C4-2B (cell line): ENCODE results near the gene STT3A.

Experiments
- ZFX ChIP-seq: fragments of 450-650 bp; IDR thresholded peaks from 2 replicates; pipeline ENCODE4 v1.6.1; 2017
- TF ChIP-seq, protein P1 (sequence below): fragments of 450-650 bp; conservative IDR thresholded peaks from 2 replicates; pipeline ENCODE4 v1.5.1; 2017; ENCODE audit warnings: mild to moderate bottlenecking

DNA sequence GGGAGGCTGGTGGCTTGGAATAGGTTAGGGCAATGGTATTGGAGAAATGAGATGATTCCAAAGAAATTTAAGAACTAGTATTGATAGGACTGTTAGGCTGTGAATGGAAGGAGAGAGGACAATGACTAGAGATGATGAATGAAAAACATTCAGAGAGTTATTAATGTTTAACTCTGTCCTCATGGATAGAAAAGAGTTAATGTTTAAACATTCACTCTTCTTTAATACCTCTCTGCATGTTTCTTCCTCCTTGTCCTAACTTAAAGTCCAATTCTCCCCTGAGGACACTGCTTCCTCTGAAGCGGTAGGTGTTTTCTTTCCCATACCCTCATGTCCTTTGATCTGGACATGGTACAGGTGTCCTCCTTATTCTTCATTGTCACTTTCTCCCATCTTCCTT lies 45.7 kb downstream of the STT3A start:
- TF ChIP-seq, protein P1, sequence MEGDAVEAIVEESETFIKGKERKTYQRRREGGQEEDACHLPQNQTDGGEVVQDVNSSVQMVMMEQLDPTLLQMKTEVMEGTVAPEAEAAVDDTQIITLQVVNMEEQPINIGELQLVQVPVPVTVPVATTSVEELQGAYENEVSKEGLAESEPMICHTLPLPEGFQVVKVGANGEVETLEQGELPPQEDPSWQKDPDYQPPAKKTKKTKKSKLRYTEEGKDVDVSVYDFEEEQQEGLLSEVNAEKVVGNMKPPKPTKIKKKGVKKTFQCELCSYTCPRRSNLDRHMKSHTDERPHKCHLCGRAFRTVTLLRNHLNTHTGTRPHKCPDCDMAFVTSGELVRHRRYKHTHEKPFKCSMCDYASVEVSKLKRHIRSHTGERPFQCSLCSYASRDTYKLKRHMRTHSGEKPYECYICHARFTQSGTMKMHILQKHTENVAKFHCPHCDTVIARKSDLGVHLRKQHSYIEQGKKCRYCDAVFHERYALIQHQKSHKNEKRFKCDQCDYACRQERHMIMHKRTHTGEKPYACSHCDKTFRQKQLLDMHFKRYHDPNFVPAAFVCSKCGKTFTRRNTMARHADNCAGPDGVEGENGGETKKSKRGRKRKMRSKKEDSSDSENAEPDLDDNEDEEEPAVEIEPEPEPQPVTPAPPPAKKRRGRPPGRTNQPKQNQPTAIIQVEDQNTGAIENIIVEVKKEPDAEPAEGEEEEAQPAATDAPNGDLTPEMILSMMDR, result no peak
- TF ChIP-seq ZFX, result no peak
